ENCODE data around the gene KLHL29. TPM values are rescaled to one million over a fixed set of nuclear protein-coding genes. Genes with fewer than 3 reads are reported as not detected.

Gene KLHL29
- total RNA-seq, 2 donors from 2014 or later, result 2.0 to 2.9 TPM

GRCh38 chr2:23563673-23564614, 179.0 kb downstream of the KLHL29 start:
- no peaks in the 10 kb centered on the region for H3K4me1 ChIP-seq
- intact Hi-C loops (cut with DNase I), result loop anchor here (10.0 kb wide), 1 partner anchor 179 kb away; the partner anchor contains the start of gene KLHL29
- H3K9me3 ChIP-seq, result no peaks in the 10 kb centered on the region
- no peaks in the 10 kb centered on the region for H3K27me3 ChIP-seq
- no peak for TF ChIP-seq CTCF (IDR thresholded peaks at IDR 0.05)
- H3K9ac ChIP-seq (ENCODE audit: low read depth in 2 of 2, low read length in 2 of 2), result peak overlapping the region in 1 of 2 donors; percentile 24
- H3K4me3 ChIP-seq, result no peak overlapping the region
- H3K27ac ChIP-seq, result no peak overlapping the region
- no peaks in the 10 kb centered on the region for H3K36me3 ChIP-seq
- peak; percentile 21 for DNase-seq

GRCh38 chr2:23564615-23564960, 179.6 kb downstream of the KLHL29 start:
- intact Hi-C loops (cut with DNase I), result loop anchor here (10.0 kb wide), 1 partner anchor 180 kb away; the partner anchor contains the start of gene KLHL29
- no peak for DNase-seq
- no peak for TF ChIP-seq CTCF (IDR thresholded peaks at IDR 0.05)
- Histone ChIP-seq H3K27ac (no peak overlapping the region), H3K9ac (ENCODE audit: low read depth in 2 of 2, low read length in 2 of 2) (no peak overlapping the region), H3K36me3 (no peaks in the 10 kb centered on the region), H3K27me3 (no peaks in the 10 kb centered on the region), H3K9me3 (no peaks in the 10 kb centered on the region), H3K4me3 (no peak overlapping the region), H3K4me1 (no peaks in the 10 kb centered on the region)

- intact Hi-C loops (cut with DNase I), result loop anchor here (10.0 kb wide), 1 partner anchor 181 kb away; the partner anchor contains the start of gene KLHL29
- no peak overlapping the region for H3K27ac ChIP-seq
- H3K36me3 ChIP-seq, result no peaks in the 10 kb centered on the region
- no peaks in the 10 kb centered on the region for H3K27me3 ChIP-seq
- H3K4me1 ChIP-seq, result no peaks in the 10 kb centered on the region
- no peak for TF ChIP-seq CTCF (IDR thresholded peaks at IDR 0.05)
- H3K4me3 ChIP-seq, result no peak overlapping the region
- DNase-seq, result no peak
- H3K9ac ChIP-seq (ENCODE audit: low read depth in 2 of 2, low read length in 2 of 2), result no peak overlapping the region
- H3K9me3 ChIP-seq, result no peaks in the 10 kb centered on the region
Observed at GRCh38 chr2:23565374-23565773, 180.4 kb downstream of the KLHL29 start.

- Histone ChIP-seq H3K36me3 (no peaks in the 10 kb centered on the region), H3K27me3 (no peaks in the 10 kb centered on the region), H3K9ac (ENCODE audit: low read depth in 2 of 2, low read length in 2 of 2) (no peak overlapping the region), H3K4me3 (no peak overlapping the region), H3K9me3 (no peaks in the 10 kb centered on the region), H3K27ac (no peak overlapping the region), H3K4me1 (no peaks in the 10 kb centered on the region)
- DNase-seq, result no peak
- intact Hi-C loops (cut with DNase I), result loop anchor here (10.0 kb wide), 1 partner anchor 181 kb away; the partner anchor contains the start of gene KLHL29
- TF ChIP-seq CTCF (IDR thresholded peaks at IDR 0.05), result no peak
Observed at GRCh38 chr2:23565814-23566213, 180.8 kb downstream of the KLHL29 start.

GRCh38 chr2:23566241-23567142, 181.5 kb downstream of the KLHL29 start:
- intact Hi-C loops (cut with DNase I), result loop anchor here (10.0 kb wide), 1 partner anchor 182 kb away; the partner anchor contains the start of gene KLHL29
- Histone ChIP-seq H3K9me3 (no peaks in the 10 kb centered on the region), H3K36me3 (no peaks in the 10 kb centered on the region), H3K4me3 (no peak overlapping the region), H3K27ac (no peak overlapping the region), H3K9ac (ENCODE audit: low read depth in 2 of 2, low read length in 2 of 2) (no peak overlapping the region), H3K27me3 (no peaks in the 10 kb centered on the region), H3K4me1 (no peaks in the 10 kb centered on the region)
- no peak for DNase-seq
- peak; percentile 19 for TF ChIP-seq CTCF (IDR thresholded peaks at IDR 0.05)

Data from colonic mucosa (tissue), 4 donors.